ENCODE data around the gene IPO11.

The IPO11 gene

GRCh38 chr5:62603934-62604333 lies 191.4 kb downstream of the IPO11 start:
- Histone ChIP-seq H3K9me3 (no peaks in the 10 kb centered on the region), H3K27me3 (no peaks in the 10 kb centered on the region), H3K4me1 (no peaks in the 10 kb centered on the region), H3K36me3 (peaks cover 3% of the 10 kb centered on the region; the same call in 1 of the 2 replicates), H3K4me3 (ENCODE audit: low read depth, low read length) (no peak overlapping the region)
- no peak for DNase-seq
- TF ChIP-seq, protein P1, sequence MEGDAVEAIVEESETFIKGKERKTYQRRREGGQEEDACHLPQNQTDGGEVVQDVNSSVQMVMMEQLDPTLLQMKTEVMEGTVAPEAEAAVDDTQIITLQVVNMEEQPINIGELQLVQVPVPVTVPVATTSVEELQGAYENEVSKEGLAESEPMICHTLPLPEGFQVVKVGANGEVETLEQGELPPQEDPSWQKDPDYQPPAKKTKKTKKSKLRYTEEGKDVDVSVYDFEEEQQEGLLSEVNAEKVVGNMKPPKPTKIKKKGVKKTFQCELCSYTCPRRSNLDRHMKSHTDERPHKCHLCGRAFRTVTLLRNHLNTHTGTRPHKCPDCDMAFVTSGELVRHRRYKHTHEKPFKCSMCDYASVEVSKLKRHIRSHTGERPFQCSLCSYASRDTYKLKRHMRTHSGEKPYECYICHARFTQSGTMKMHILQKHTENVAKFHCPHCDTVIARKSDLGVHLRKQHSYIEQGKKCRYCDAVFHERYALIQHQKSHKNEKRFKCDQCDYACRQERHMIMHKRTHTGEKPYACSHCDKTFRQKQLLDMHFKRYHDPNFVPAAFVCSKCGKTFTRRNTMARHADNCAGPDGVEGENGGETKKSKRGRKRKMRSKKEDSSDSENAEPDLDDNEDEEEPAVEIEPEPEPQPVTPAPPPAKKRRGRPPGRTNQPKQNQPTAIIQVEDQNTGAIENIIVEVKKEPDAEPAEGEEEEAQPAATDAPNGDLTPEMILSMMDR (IDR thresholded peaks at IDR 0.05; ENCODE audit: low read depth, low read length), result no peak

- no peaks in the 10 kb centered on the region for H3K27me3 ChIP-seq
- TF ChIP-seq, protein P1 (IDR thresholded peaks at IDR 0.05; ENCODE audit: low read depth, low read length), result no peak
- H3K4me1 ChIP-seq, result no peaks in the 10 kb centered on the region
- H3K9me3 ChIP-seq, result no peaks in the 10 kb centered on the region
- DNase-seq, result no peak
- H3K36me3 ChIP-seq, result peaks cover 7% of the 10 kb centered on the region
- no peak overlapping the region for H3K4me3 ChIP-seq (ENCODE audit: low read depth, low read length)
These were observed 193.1 kb downstream of the IPO11 start for GRCh38 chr5:62605638-62606037.

GRCh38 chr5:62606878-62607277 lies 194.3 kb downstream of the IPO11 start:
- H3K4me3 ChIP-seq (ENCODE audit: low read depth, low read length), result no peak overlapping the region
- no peaks in the 10 kb centered on the region for H3K9me3 ChIP-seq
- TF ChIP-seq, protein P1 (IDR thresholded peaks at IDR 0.05; ENCODE audit: low read depth, low read length), result no peak
- H3K27me3 ChIP-seq, result no peaks in the 10 kb centered on the region
- peaks cover 7% of the 10 kb centered on the region for H3K36me3 ChIP-seq
- no peak for DNase-seq
- no peaks in the 10 kb centered on the region for H3K4me1 ChIP-seq

GRCh38 chr5:62607615-62608014 lies 195.1 kb downstream of the IPO11 start:
- Histone ChIP-seq H3K9me3 (no peaks in the 10 kb centered on the region), H3K4me3 (ENCODE audit: low read depth, low read length) (no peak overlapping the region), H3K4me1 (no peaks in the 10 kb centered on the region), H3K36me3 (peaks cover 7% of the 10 kb centered on the region), H3K27me3 (no peaks in the 10 kb centered on the region)
- DNase-seq, result no peak
- TF ChIP-seq, protein P1 (IDR thresholded peaks at IDR 0.05; ENCODE audit: low read depth, low read length), result no peak

DNA sequence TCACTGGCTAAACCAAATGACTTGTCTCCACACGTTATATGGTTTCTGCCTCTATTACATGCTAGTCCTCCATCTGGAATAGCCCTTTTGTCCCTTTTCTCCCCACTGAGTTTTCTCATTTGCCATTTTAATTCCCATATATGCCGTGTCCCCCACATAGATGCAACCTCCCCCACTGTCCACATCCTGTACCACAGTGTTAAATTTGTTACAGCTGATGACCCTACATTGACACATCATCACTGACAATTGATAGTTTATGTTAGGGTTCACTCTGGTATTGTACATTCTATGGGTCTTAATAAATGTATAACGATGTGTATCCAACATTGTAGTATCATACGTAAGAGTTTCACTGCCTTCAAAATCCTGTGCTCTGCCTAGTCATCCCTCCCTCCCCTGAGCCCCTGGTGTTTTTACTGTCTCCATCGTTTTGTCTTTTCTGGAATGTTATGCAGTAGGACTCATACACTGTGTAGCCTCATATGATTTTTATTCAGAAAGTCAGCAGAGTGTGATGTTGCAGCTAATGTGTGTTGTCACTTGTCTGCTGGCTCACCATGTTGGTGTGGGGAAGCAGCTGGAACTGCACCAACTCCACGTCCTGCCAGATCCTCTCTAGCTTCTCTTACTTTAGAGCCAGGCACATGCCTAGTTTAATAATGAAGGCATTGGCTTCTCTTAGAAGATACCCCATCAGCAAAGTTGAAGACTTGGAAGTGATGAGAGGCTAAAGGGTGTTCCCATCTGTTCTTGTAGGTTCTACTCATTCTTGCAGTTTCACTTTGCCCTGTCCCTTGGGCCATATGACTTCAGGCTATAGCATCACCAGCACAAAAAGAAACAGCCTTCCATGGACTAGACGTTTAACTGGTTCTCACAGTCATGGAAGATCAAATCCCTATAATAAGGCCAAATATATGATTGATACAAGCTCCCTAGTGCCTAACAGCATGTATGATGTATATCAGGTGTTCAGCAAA lies 196.3 kb downstream of the IPO11 start:
- H3K4me1 ChIP-seq, result no peaks in the 10 kb centered on the region
- no peak for DNase-seq
- no peak overlapping the region for H3K4me3 ChIP-seq (ENCODE audit: low read depth, low read length)
- peaks cover 7% of the 10 kb centered on the region for H3K36me3 ChIP-seq
- TF ChIP-seq, protein P1 (IDR thresholded peaks at IDR 0.05; ENCODE audit: low read depth, low read length), result no peak
- no peaks in the 10 kb centered on the region for H3K9me3 ChIP-seq
- no peaks in the 10 kb centered on the region for H3K27me3 ChIP-seq

- H3K4me1 ChIP-seq, result no peaks in the 10 kb centered on the region
- H3K4me3 ChIP-seq (ENCODE audit: low read depth, low read length), result no peak overlapping the region
- no peak for DNase-seq
- H3K27me3 ChIP-seq, result no peaks in the 10 kb centered on the region
- no peaks in the 10 kb centered on the region; the same call in 1 of the 2 replicates for H3K36me3 ChIP-seq
- TF ChIP-seq, protein P1 (IDR thresholded peaks at IDR 0.05; ENCODE audit: low read depth, low read length), result no peak
- no peaks in the 10 kb centered on the region for H3K9me3 ChIP-seq
These were observed 201.8 kb downstream of the IPO11 start for GRCh38 chr5:62614355-62614754.

Data from BE2C (cell line).